Spleen (tissue), 7 donors: Measurements from ENCODE around the gene SEMA4C.
"Not testable (repeated sequence)": the region's sequence is repeated elsewhere in the genome, so short reads cannot be mapped to it uniquely, and the experiment has no call there.

Source experiments
- POLR2AphosphoS5 ChIP-seq, 3 donors: sonication (generic); formaldehyde crosslinking; IDR thresholded peaks; one replicate each; pipeline ENCODE4 v1.5.1; 2017; ENCODE audit warnings: antibody characterized with exemption in 3 of 3
- TF ChIP-seq, protein P1 (sequence below), 11 experiments: fragments of 200-600 bp in 7 of 11; fragments of 450-650 bp in 4 of 11; sonication (generic) in 4 of 11; IDR thresholded peaks in 8 of 11; conservative IDR thresholded peaks in 3 of 11; 1 replicate in 7 of 11; 2 replicates in 4 of 11; pipeline versions ENCODE4 v1.4.0 to v1.8.0; 2016 to 2021; ENCODE audit warnings: antibody characterized with exemption in 11 of 11, inconsistent platforms in 4 of 11, mild to moderate bottlenecking in 1 of 11
- donor health status: DM: no; HTN: no; CAD: no; lungs with moderate emphysema.
- donor health status: DM: no; HTN: no; CAD: no.
- donor health status: DM: no; HTN: no; CAD: no.

DNA sequence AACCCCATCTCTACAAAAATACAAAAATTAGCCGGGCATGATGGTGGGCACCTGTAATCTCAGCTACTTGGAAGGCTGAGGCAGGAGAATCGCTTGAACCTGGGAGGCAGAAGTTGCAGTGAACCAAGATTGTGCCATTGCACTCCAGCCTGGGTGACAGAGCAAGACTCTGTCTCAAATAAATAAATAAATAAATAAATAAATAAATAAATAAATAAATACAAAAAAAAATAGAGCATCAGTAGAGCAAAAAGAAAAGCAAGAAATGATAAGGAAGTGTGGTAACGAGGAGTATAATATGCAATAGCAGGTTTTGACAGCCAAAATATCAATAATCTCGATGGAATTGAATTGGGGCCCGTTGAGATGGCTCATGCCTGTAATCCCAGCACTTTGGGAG is 19.6 kb upstream of the SEMA4C start:
- TF ChIP-seq, protein P1, sequence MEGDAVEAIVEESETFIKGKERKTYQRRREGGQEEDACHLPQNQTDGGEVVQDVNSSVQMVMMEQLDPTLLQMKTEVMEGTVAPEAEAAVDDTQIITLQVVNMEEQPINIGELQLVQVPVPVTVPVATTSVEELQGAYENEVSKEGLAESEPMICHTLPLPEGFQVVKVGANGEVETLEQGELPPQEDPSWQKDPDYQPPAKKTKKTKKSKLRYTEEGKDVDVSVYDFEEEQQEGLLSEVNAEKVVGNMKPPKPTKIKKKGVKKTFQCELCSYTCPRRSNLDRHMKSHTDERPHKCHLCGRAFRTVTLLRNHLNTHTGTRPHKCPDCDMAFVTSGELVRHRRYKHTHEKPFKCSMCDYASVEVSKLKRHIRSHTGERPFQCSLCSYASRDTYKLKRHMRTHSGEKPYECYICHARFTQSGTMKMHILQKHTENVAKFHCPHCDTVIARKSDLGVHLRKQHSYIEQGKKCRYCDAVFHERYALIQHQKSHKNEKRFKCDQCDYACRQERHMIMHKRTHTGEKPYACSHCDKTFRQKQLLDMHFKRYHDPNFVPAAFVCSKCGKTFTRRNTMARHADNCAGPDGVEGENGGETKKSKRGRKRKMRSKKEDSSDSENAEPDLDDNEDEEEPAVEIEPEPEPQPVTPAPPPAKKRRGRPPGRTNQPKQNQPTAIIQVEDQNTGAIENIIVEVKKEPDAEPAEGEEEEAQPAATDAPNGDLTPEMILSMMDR (IDR thresholded peaks at IDR 0.05 in 8 of 11, conservative IDR thresholded peaks at IDR 0.05 in 3 of 11): not testable (repeated sequence)
- not testable (repeated sequence) for TF ChIP-seq POLR2AphosphoS5 (IDR thresholded peaks at IDR 0.05)
